HUES6 (cell line): ENCODE data around the gene CADM1.

Experiments used
- H3K27ac ChIP-seq: 2 replicates; pipeline ENCODE4 v1.7.0; 2013; ENCODE audit warnings: low read depth, mild to moderate bottlenecking, low read length, inconsistent platforms
- H3K27me3 ChIP-seq: 2 replicates; pipeline ENCODE4 v1.6.1; 2013; ENCODE audit warnings: low read length; ENCODE audit not compliant: control insufficient read depth, insufficient read depth
- H3K36me3 ChIP-seq: 2 replicates; pipeline ENCODE4 v1.6.1; 2013; ENCODE audit warnings: low read length; ENCODE audit not compliant: control insufficient read depth, insufficient read depth
- H3K4me1 ChIP-seq: 2 replicates; pipeline ENCODE4 v1.6.1; 2013; ENCODE audit warnings: low read length; ENCODE audit not compliant: control insufficient read depth, insufficient read depth
- H3K4me3 ChIP-seq: 2 replicates; pipeline ENCODE4 v1.5.1; 2013; ENCODE audit warnings: low read depth, low read length
- H3K9ac ChIP-seq: one replicate; pipeline ENCODE4 v1.6.1; 2013; ENCODE audit warnings: mild to moderate bottlenecking, low read length
- H3K9me3 ChIP-seq: 2 replicates; pipeline ENCODE4 v1.6.1; 2013; ENCODE audit warnings: low read depth, low read length; ENCODE audit not compliant: control insufficient read depth, insufficient read depth

Gene CADM1

GRCh38 chr11:115504276-115505158 lies at the start of gene CADM1:
TSS of gene CADM1 (minus strand) at chr11:115504415.
- H3K4me3 ChIP-seq: peak within 1 kb of the TSS; percentile 95
- peak within 1 kb of the TSS; percentile 58; the same call in 1 of the 2 replicates for H3K27ac ChIP-seq
- no peaks in the 10 kb centered on the region for H3K36me3 ChIP-seq
- H3K9me3 ChIP-seq: no peaks in the 10 kb centered on the region
- peaks cover 21% of the 10 kb centered on the region for H3K4me1 ChIP-seq
- H3K27me3 ChIP-seq: peaks cover 56% of the 10 kb centered on the region
- peak within 1 kb of the TSS; percentile 82 for H3K9ac ChIP-seq

GRCh38 chr11:115552773-115553438 lies 48.7 kb upstream of the CADM1 start:
- Histone ChIP-seq H3K27ac (no peak overlapping the region), H3K36me3 (no peaks in the 10 kb centered on the region), H3K9ac (no peak overlapping the region), H3K4me1 (peaks cover 25% of the 10 kb centered on the region), H3K4me3 (no peak overlapping the region), H3K9me3 (no peaks in the 10 kb centered on the region), H3K27me3 (no peaks in the 10 kb centered on the region)

GRCh38 chr11:115552151-115552772 lies 48.0 kb upstream of the CADM1 start:
- H3K4me3 ChIP-seq: no peak overlapping the region
- H3K27ac ChIP-seq: no peak overlapping the region
- H3K4me1 ChIP-seq: peaks cover 25% of the 10 kb centered on the region
- H3K36me3 ChIP-seq: no peaks in the 10 kb centered on the region
- H3K9me3 ChIP-seq: no peaks in the 10 kb centered on the region
- no peaks in the 10 kb centered on the region for H3K27me3 ChIP-seq
- no peak overlapping the region for H3K9ac ChIP-seq

- no peaks in the 10 kb centered on the region for H3K36me3 ChIP-seq
- H3K27me3 ChIP-seq: no peaks in the 10 kb centered on the region
- H3K4me3 ChIP-seq: no peak overlapping the region
- no peaks in the 10 kb centered on the region for H3K9me3 ChIP-seq
- H3K27ac ChIP-seq: no peak overlapping the region
- H3K4me1 ChIP-seq: peaks cover 25% of the 10 kb centered on the region
- H3K9ac ChIP-seq: no peak overlapping the region
These were observed 46.3 kb upstream of the CADM1 start for GRCh38 chr11:115550291-115551059.

- Histone ChIP-seq H3K9me3 (no peaks in the 10 kb centered on the region), H3K4me3 (peak overlapping the region; percentile 32; the same call in 1 of the 2 replicates), H3K27ac (no peak overlapping the region)
These were observed 44.8 kb upstream of the CADM1 start for GRCh38 chr11:115548878-115549528.

GRCh38 chr11:115545581-115546210 lies 41.5 kb upstream of the CADM1 start:
- peaks cover 28% of the 10 kb centered on the region for H3K4me1 ChIP-seq
- H3K9ac ChIP-seq: no peak overlapping the region
- no peaks in the 10 kb centered on the region for H3K36me3 ChIP-seq
- H3K27ac ChIP-seq: no peak overlapping the region
- no peak overlapping the region for H3K4me3 ChIP-seq
- H3K27me3 ChIP-seq: no peaks in the 10 kb centered on the region
- no peaks in the 10 kb centered on the region for H3K9me3 ChIP-seq

More at GRCh38 chr11:115548878-115549528, 44.8 kb upstream of the CADM1 start:
- Histone ChIP-seq H3K4me1 (peaks cover 28% of the 10 kb centered on the region), H3K9ac (peak overlapping the region; percentile 40), H3K27me3 (no peaks in the 10 kb centered on the region), H3K36me3 (no peaks in the 10 kb centered on the region)

GRCh38 chr11:115544422-115544948 lies 40.3 kb upstream of the CADM1 start:
- no peak overlapping the region for H3K27ac ChIP-seq
- H3K9ac ChIP-seq: no peak overlapping the region
- no peaks in the 10 kb centered on the region for H3K36me3 ChIP-seq
- no peak overlapping the region for H3K4me3 ChIP-seq
- peaks cover 17% of the 10 kb centered on the region for H3K4me1 ChIP-seq
- no peaks in the 10 kb centered on the region for H3K27me3 ChIP-seq
- H3K9me3 ChIP-seq: no peaks in the 10 kb centered on the region

- Histone ChIP-seq H3K27ac (no peak overlapping the region), H3K4me1 (0 out of 2 replicates have a peak, but pooled peaks cover 4% of the 10 kb centered on the region), H3K9me3 (no peaks in the 10 kb centered on the region), H3K36me3 (no peaks in the 10 kb centered on the region), H3K4me3 (no peak overlapping the region), H3K9ac (no peak overlapping the region), H3K27me3 (no peaks in the 10 kb centered on the region)
These were observed 37.3 kb upstream of the CADM1 start for GRCh38 chr11:115541518-115541917.

GRCh38 chr11:115539844-115540243 lies 35.6 kb upstream of the CADM1 start:
- Histone ChIP-seq H3K9ac (no peak overlapping the region), H3K27ac (no peak overlapping the region), H3K36me3 (no peaks in the 10 kb centered on the region), H3K4me1 (peaks cover 4% of the 10 kb centered on the region; the same call in 1 of the 2 replicates), H3K27me3 (peaks cover 6% of the 10 kb centered on the region; the same call in 1 of the 2 replicates), H3K4me3 (no peak overlapping the region), H3K9me3 (no peaks in the 10 kb centered on the region)
